IPS DF 6.9 (cell line): ENCODE data around the gene YLPM1.

Experiments used
- DNase-seq: peaks from one replicate; pipeline ENCODE4 v3.0.0-alpha.2; 2013; ENCODE audit warnings: low read depth, low spot score
- H3K27ac ChIP-seq: one replicate; pipeline ENCODE4 v1.5.1; 2013; ENCODE audit warnings: low read length, control low read depth
- H3K27me3 ChIP-seq: 2 replicates; pipeline ENCODE4 v1.6.1; 2013; ENCODE audit warnings: mild to moderate bottlenecking, low read length; ENCODE audit not compliant: control insufficient read depth, insufficient read depth
- H3K36me3 ChIP-seq: 2 replicates; pipeline ENCODE4 v1.6.1; 2013; ENCODE audit warnings: low read length; ENCODE audit not compliant: control insufficient read depth, insufficient read depth
- H3K4me1 ChIP-seq: 2 replicates; pipeline ENCODE4 v1.6.1; 2013; ENCODE audit warnings: low read length; ENCODE audit not compliant: control insufficient read depth, insufficient read depth
- H3K4me3 ChIP-seq: 2 replicates; pipeline ENCODE4 v1.5.1; 2013; ENCODE audit warnings: mild to moderate bottlenecking, low read length
- H3K9me3 ChIP-seq: 2 replicates; pipeline ENCODE4 v1.6.1; 2013; ENCODE audit warnings: low read length, inconsistent platforms; ENCODE audit not compliant: control insufficient read depth, insufficient read depth
- WGBS: extraction: QIAGEN DNeasy Blood & Tissue Kit; methylation state at CpG from one replicate; pipeline ENCODE4 v1.1.7; 2013; ENCODE audit warnings: mixed read lengths, missing lambda C conversion rate; ENCODE audit not compliant: insufficient read length, insufficient coverage; 5-methylcytosine and 5-hydroxymethylcytosine counted together

The YLPM1 gene

DNA sequence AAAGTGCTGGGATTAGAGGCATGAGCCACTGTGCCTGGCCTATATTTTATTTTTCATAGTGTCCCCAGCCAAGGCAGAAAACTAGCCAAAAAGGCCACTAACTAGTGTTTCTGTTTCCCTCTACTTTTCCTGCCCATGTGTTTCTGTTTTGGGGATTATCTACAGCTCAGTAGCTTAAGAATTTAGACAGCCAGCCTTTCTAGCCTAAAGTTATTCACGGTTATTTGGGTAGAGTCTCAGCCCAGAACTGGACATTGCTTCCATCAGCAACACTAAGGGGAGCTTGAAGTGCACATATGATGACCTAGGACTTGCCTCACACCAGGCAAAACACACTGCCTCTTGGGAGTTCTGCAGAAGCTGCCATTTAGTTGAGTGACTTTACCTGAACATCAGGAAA lies 94.9 kb downstream of the YLPM1 start:
- Histone ChIP-seq H3K9me3 (no peaks in the 10 kb centered on the region), H3K4me3 (no peak overlapping the region), H3K27me3 (no peaks in the 10 kb centered on the region), H3K27ac (no peak overlapping the region), H3K36me3 (no peaks in the 10 kb centered on the region), H3K4me1 (no peaks in the 10 kb centered on the region)
- DNase-seq: no peak
- WGBS: no CpG with 5 or more reads among the region's 1 CpG

DNA sequence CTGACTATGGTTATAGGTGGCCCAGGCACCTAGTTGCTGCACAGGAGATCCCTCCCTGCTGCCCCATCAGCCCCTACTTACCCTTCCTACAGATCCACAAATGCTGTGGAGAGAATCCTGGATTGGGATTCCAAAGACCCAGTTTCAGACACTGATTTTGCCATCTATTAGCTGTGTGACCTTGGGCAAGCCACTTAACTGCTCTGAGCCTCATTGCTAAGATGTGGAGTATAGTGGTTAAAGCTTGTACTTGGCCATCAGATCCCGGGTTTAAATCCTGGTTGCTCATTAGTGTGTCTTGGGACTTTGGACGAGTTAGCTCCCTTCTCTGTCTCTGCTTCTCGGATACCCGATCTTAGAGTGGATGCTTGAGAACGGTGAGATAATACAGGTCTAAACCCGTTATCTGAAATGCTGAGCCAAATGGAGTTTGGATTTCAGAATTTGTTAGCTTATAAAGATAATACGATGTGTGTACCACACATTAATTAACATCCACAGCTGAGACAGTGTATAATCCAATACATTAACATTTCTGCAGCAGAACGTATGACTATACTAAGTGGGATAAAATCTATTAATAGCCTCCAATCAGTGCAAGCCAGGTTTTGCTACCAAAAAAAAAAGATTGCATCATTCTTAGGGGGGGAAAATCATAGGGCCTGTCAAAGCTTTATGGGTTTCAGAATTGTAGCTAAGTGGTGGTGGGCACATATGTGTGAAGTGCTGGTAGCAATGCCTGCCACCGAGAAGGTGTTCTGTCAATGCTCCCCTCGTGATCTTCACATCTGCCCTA lies 96.8 kb downstream of the YLPM1 start:
- Histone ChIP-seq H3K36me3 (no peaks in the 10 kb centered on the region), H3K27me3 (no peaks in the 10 kb centered on the region), H3K27ac (no peak overlapping the region), H3K4me1 (no peaks in the 10 kb centered on the region), H3K4me3 (no peak overlapping the region), H3K9me3 (no peaks in the 10 kb centered on the region)
- no CpG with 5 or more reads among the region's 10 CpGs for WGBS
- DNase-seq: no peak

DNA sequence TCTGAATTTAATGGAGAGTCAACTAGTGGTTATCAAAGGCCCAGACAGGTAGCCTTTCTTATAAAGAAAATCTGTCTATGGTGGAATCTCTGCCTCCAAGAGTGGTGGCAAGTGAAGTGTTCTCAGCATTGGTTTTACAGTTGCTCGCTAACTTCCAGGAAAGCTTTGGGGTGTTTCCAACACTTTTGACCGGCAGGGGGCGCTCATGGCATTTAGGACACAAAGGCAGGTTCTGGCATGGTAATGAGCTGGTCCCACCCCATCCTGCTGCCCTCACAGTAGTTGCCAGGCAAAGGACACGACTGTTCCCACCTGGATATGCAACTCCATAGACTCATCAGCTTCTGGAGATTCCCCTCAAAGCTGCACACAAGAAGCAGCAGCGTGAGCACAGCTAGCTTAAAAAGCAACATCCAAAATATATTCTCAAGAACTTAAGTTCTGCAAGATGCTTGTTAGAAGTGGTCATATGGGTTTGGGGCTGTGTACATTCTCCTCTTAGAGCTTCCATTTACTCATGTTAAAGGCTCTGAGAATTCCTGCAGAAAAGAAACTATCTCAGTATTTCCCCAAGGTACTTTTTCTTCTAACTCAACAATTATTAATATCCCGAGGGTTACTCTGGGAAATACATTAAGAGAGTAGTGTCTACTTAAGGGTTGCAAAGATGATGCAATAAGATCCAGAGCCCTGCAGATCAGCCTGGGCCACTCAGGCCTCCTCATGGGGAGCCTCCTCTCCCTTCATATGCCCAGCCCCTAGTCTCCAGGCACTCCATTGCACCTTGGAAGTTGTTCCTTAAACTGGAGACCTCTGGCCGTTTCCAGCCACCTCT lies 98.0 kb downstream of the YLPM1 start:
- Histone ChIP-seq H3K27me3 (no peaks in the 10 kb centered on the region), H3K4me1 (no peaks in the 10 kb centered on the region), H3K9me3 (no peaks in the 10 kb centered on the region), H3K36me3 (no peaks in the 10 kb centered on the region), H3K4me3 (no peak overlapping the region), H3K27ac (no peak overlapping the region)
- no CpG with 5 or more reads among the region's 7 CpGs for WGBS
- DNase-seq: peak; percentile 82

DNA sequence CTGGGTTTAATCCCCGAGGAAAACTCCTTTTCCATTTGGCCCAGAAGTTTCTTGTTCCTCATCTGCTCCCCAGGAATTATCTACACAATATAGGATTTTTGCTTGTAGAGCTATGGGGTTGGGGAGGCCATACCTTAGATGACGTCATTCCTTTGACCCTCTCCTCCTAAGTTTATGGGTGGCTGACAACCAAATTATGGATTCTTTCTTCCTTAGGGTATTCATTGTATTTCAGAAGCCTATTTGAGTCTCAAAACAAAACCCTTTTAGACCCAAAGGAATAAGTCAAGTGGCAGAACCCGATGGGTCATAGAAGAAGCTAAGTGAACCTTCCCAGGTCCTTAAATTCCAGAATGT lies 98.6 kb downstream of the YLPM1 start:
- WGBS: no CpG with 5 or more reads among the region's 3 CpGs
- no peak overlapping the region for H3K27ac ChIP-seq
- DNase-seq: no peak

DNA sequence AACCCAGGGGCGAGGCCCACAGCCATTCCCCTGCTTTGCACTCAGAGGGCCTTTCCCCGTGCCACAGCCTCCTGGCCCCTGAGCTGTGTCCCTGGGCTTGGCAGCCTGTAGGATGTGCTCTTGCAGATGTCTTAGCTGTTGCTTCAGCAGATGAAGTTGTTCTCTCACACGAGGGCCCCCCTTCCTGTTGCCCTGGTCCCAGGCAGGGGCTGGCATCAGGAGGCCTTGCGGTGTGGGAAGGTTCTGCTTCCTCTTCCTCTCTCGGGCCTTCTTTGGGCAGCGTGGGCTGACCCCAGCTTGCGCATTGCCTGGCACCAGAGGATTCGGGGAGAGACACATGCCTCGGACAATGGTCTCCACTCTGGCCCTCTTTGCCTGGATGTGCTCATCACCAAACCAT lies 100.2 kb downstream of the YLPM1 start:
- WGBS: no CpG with 5 or more reads among the region's 9 CpGs
- H3K27me3 ChIP-seq: no peaks in the 10 kb centered on the region
- no peaks in the 10 kb centered on the region for H3K4me1 ChIP-seq
- H3K27ac ChIP-seq: no peak overlapping the region
- H3K36me3 ChIP-seq: no peaks in the 10 kb centered on the region
- no peak for DNase-seq
- no peaks in the 10 kb centered on the region for H3K9me3 ChIP-seq
- H3K4me3 ChIP-seq: no peak overlapping the region

More for the DNA sequence above, 98.6 kb downstream of the YLPM1 start:
- no peaks in the 10 kb centered on the region for H3K9me3 ChIP-seq
- no peaks in the 10 kb centered on the region for H3K4me1 ChIP-seq
- H3K27me3 ChIP-seq: no peaks in the 10 kb centered on the region
- H3K4me3 ChIP-seq: no peak overlapping the region
- H3K36me3 ChIP-seq: no peaks in the 10 kb centered on the region

DNA sequence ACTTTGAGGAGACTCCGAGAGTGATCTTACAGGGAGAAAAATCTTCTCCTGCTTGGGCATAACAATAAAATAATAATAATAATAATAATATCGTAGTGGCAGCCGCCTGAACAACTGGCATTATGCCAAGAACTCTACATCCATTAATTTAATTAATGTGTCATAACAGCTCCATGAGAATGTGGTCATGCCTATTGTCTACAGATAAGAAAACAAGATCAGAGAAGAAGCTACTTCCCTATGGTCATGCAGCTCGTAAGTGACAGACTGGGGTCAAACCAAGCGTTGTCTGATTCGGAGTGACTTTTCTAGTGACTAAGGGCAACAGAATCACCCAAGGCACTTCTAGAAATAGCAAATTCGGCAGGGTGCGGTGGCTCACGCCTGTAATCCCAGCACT lies 101.1 kb downstream of the YLPM1 start:
- Histone ChIP-seq H3K36me3 (no peaks in the 10 kb centered on the region), H3K27ac (no peak overlapping the region), H3K27me3 (no peaks in the 10 kb centered on the region), H3K4me1 (no peaks in the 10 kb centered on the region), H3K9me3 (no peaks in the 10 kb centered on the region), H3K4me3 (no peak overlapping the region)
- WGBS: no CpG with 5 or more reads among the region's 9 CpGs
- no peak for DNase-seq

DNA sequence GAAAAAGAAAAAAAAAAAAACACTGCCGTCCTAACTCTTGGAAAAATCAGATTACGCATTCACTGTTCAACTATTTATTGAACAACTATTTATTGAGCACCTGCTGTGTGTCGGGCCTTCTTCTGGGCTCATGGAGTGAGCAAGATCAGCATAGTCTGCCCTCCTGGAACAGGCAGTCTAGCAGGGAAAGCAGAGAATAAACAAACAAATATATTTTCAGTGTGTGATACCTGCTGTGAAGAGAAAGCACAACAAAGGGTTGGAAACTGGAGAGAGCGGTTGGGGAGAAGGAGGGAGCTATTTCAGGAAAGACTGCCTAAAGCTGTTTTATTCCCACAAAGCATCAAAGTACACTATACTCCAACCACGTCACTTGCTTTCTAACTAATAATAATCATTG lies 102.0 kb downstream of the YLPM1 start:
- Histone ChIP-seq H3K4me3 (no peak overlapping the region), H3K27ac (no peak overlapping the region), H3K27me3 (no peaks in the 10 kb centered on the region), H3K9me3 (no peaks in the 10 kb centered on the region), H3K4me1 (no peaks in the 10 kb centered on the region), H3K36me3 (no peaks in the 10 kb centered on the region)
- no peak for DNase-seq
- no CpG with 5 or more reads among the region's 5 CpGs for WGBS

DNA sequence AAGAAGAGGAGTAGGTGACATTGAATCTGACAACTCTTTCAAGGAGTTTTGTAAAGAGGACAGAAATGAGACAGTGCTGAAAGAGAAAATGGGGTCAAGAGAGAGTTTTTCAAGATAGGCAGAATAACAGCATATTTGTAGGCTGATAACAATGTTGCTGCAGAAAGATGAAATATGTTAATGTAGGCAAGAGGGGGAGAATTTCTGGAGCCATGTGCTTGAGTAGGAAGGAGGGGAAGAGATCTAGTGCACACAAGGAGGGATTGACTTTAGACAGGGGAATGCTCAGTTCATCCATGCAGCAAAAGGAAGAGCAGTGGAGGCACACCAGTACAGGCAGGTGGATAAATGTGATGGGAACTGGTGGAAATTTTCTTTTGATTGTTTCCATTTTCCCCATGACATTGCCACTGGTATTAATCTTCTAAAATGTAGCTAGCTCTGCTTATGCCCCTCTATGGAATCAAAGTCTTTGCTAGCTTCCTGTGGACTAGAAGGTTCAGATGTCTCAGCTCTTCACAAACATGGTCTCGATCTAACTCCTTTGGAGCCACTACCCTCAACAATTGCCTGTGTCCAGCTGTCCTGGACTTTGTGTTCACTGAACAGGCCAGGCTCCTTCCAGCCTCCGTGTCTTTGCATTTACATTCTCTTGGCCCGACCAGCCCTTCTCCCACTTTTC lies 103.7 kb downstream of the YLPM1 start:
- no peaks in the 10 kb centered on the region for H3K9me3 ChIP-seq
- H3K27ac ChIP-seq: no peak overlapping the region
- no peaks in the 10 kb centered on the region for H3K4me1 ChIP-seq
- H3K4me3 ChIP-seq: no peak overlapping the region
- no peaks in the 10 kb centered on the region for H3K27me3 ChIP-seq
- WGBS: no CpG with 5 or more reads among the region's 3 CpGs
- H3K36me3 ChIP-seq: no peaks in the 10 kb centered on the region
- no peak for DNase-seq

DNA sequence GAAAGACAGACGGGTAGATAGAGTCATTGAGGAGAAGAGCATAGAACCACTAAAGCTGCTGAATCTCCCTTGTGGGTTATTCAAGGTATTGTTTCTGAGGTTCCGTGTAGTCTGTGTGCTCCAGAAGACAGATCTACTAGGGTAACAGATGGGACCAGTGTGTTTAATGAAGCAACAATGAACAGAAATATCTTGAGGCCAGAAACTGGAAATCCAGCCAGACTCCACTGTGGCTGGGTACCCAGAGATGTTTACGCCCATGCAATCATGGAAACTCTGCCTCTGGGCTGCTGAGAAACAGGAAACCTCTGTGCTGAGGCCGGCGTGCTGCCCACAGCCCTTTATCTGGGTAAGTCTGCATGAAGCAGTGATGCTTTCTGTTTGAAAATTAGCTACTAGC lies 104.6 kb downstream of the YLPM1 start:
- WGBS: no CpG with 5 or more reads among the region's 5 CpGs
- Histone ChIP-seq H3K9me3 (no peaks in the 10 kb centered on the region), H3K4me1 (no peaks in the 10 kb centered on the region), H3K36me3 (no peaks in the 10 kb centered on the region), H3K27ac (no peak overlapping the region), H3K27me3 (no peaks in the 10 kb centered on the region), H3K4me3 (no peak overlapping the region)
- DNase-seq: no peak

DNA sequence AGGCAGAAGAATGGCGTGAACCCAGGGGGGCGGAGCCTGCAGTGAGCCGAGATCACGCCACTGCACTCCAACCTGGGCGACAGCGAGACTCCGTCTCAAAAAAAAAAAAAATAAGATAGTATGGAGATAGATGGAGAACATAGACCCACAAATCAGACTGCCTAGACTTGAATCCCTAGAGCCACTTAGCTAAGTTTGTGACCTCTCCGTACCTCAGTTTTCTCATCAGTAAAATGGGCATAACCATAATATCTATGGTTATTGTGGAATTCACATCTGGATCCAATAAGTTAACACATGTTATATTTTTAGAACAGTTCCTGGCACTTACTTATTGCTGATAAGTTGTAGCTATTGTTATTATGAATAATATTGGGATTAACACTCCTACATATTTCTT lies 105.6 kb downstream of the YLPM1 start:
- no peak overlapping the region for H3K27ac ChIP-seq
- no peak for DNase-seq
- H3K36me3 ChIP-seq: no peaks in the 10 kb centered on the region
- WGBS: no CpG with 5 or more reads among the region's 8 CpGs
- H3K4me3 ChIP-seq: no peak overlapping the region
- no peaks in the 10 kb centered on the region for H3K9me3 ChIP-seq
- H3K4me1 ChIP-seq: no peaks in the 10 kb centered on the region
- H3K27me3 ChIP-seq: no peaks in the 10 kb centered on the region
